Endothelial cell (in vitro differentiated cells): ENCODE results near the gene CEP44. TPM values are rescaled to one million over a fixed set of nuclear protein-coding genes. Genes with fewer than 3 reads are reported as not detected.

Experiments
- DNase-seq: peaks from one replicate; pipeline ENCODE4 v3.0.0; 2021; ENCODE audit warnings: low spot score
- H3K27ac Mint-ChIP-seq: one replicate; pipeline ENCODE4 v1.8.0; 2021; ENCODE audit warnings: mixed read lengths, inconsistent platforms; ENCODE audit not compliant: unreplicated experiment
- H3K27me3 Mint-ChIP-seq: one replicate; pipeline ENCODE4 v1.8.0; 2021; ENCODE audit warnings: mild to moderate bottlenecking, moderate library complexity, mixed read lengths, inconsistent platforms; ENCODE audit not compliant: unreplicated experiment
- H3K36me3 Mint-ChIP-seq: one replicate; pipeline ENCODE4 v1.8.0; 2021; ENCODE audit warnings: mild to moderate bottlenecking, low read depth, mixed read lengths, inconsistent platforms; ENCODE audit not compliant: unreplicated experiment
- H3K4me1 Mint-ChIP-seq: one replicate; pipeline ENCODE4 v1.8.0; 2021; ENCODE audit warnings: mild to moderate bottlenecking, mixed read lengths, inconsistent platforms; ENCODE audit not compliant: unreplicated experiment
- H3K4me3 Mint-ChIP-seq: one replicate; pipeline ENCODE4 v1.8.0; 2021; ENCODE audit warnings: mild to moderate bottlenecking, mixed read lengths, inconsistent platforms; ENCODE audit not compliant: unreplicated experiment
- H3K9me3 Mint-ChIP-seq: one replicate; pipeline ENCODE4 v1.8.0; 2021; ENCODE audit warnings: mixed read lengths, inconsistent platforms; ENCODE audit not compliant: unreplicated experiment
- CTCF ChIP-seq: fragments of 200-600 bp; sonication (generic); IDR thresholded peaks from one replicate; pipeline ENCODE4 v1.5.0; 2021; ENCODE audit warnings: antibody characterized with exemption; ENCODE audit not compliant: unreplicated experiment
- total RNA-seq: library from RNA; stranded (reverse); fragmentation: NEBNext Ultra II Directional; extraction: Animal tissue kit (Norgen Biotek cat#: 25700); gene quantifications from one replicate; pipeline ENCODE4 v1.2.1, GENCODE V29; 2021; ENCODE audit not compliant: unreplicated experiment

The CEP44 gene
- total RNA-seq, 1 donor from 2014 or later = 9.5 TPM

GRCh38 chr4:174365018-174365587 lies 81.4 kb downstream of the CEP44 start:
- Mint-ChIP-seq H3K27me3 (no peaks in the 10 kb centered on the region), H3K4me3 (no peak overlapping the region), H3K9me3 (no peaks in the 10 kb centered on the region), H3K36me3 (no peaks in the 10 kb centered on the region), H3K4me1 (no peaks in the 10 kb centered on the region), H3K27ac (no peak overlapping the region)
- TF ChIP-seq CTCF = peak; percentile 88
- DNase-seq = peak; percentile 41

GRCh38 chr4:174369985-174370384 lies 86.3 kb downstream of the CEP44 start:
- Mint-ChIP-seq H3K27ac (no peak overlapping the region), H3K4me3 (no peak overlapping the region), H3K36me3 (no peaks in the 10 kb centered on the region), H3K27me3 (no peaks in the 10 kb centered on the region), H3K9me3 (no peaks in the 10 kb centered on the region), H3K4me1 (no peaks in the 10 kb centered on the region)
- no peak for DNase-seq
- no peak for TF ChIP-seq CTCF

GRCh38 chr4:174373821-174374220 lies 90.1 kb downstream of the CEP44 start:
- Mint-ChIP-seq H3K9me3 (no peaks in the 10 kb centered on the region), H3K4me3 (no peak overlapping the region), H3K27me3 (no peaks in the 10 kb centered on the region), H3K36me3 (no peaks in the 10 kb centered on the region), H3K4me1 (no peaks in the 10 kb centered on the region), H3K27ac (no peak overlapping the region)
- DNase-seq = no peak
- TF ChIP-seq CTCF = no peak

GRCh38 chr4:174375422-174375821 lies 91.7 kb downstream of the CEP44 start:
- Mint-ChIP-seq H3K9me3 (no peaks in the 10 kb centered on the region), H3K4me3 (no peak overlapping the region), H3K27me3 (no peaks in the 10 kb centered on the region), H3K36me3 (no peaks in the 10 kb centered on the region), H3K27ac (no peak overlapping the region), H3K4me1 (no peaks in the 10 kb centered on the region)
- no peak for TF ChIP-seq CTCF
- DNase-seq = no peak

- DNase-seq = no peak
- Mint-ChIP-seq H3K36me3 (no peaks in the 10 kb centered on the region), H3K27ac (no peak overlapping the region), H3K4me3 (no peak overlapping the region), H3K9me3 (no peaks in the 10 kb centered on the region), H3K4me1 (no peaks in the 10 kb centered on the region), H3K27me3 (peaks cover 2% of the 10 kb centered on the region)
- TF ChIP-seq CTCF = no peak
These were observed 93.9 kb downstream of the CEP44 start for GRCh38 chr4:174377613-174378012.
